Dendritic cell treated with granulocyte-macrophage colony-stimulating factor and Interleukin-4, amounts not matched to agents 40 ng/mL and 50 ng/mL, for 4 days (primary cell): ENCODE results near the gene DNMT3L.
"Not testable (repeated sequence)": the region's sequence is repeated elsewhere in the genome, so short reads cannot be mapped to it uniquely, and the experiment has no call there.

Experiments
- H3K27ac Mint-ChIP-seq: one replicate; pipeline ENCODE4 v1.8.0; 2022; ENCODE audit warnings: mild to moderate bottlenecking, mixed read lengths
- H3K27me3 Mint-ChIP-seq: one replicate; pipeline ENCODE4 v1.8.0; 2022; ENCODE audit warnings: mild to moderate bottlenecking, mixed read lengths
- H3K36me3 Mint-ChIP-seq: one replicate; pipeline ENCODE4 v1.8.0; 2022; ENCODE audit warnings: low read depth, mixed read lengths
- H3K4me1 Mint-ChIP-seq: one replicate; pipeline ENCODE4 v1.8.0; 2022; ENCODE audit warnings: low read depth, mixed read lengths
- H3K4me3 Mint-ChIP-seq: one replicate; pipeline ENCODE4 v1.8.0; 2022; ENCODE audit warnings: mild to moderate bottlenecking, moderate library complexity, mixed read lengths
- H3K9me3 Mint-ChIP-seq: one replicate; pipeline ENCODE4 v1.8.0; 2022; ENCODE audit warnings: mixed read lengths
- intact Hi-C: fragments of 100-400 bp; cut with micrococcal nuclease; formaldehyde crosslinking; loops from one replicate; pipeline ENCODE4 v1.15.0; 2022

The DNMT3L gene

GRCh38 chr21:44261675-44262295 is at the start of gene DNMT3L:
Gene DNMT3L (minus strand): TSS chr21:44261897. CDS start chr21:44261259, 638 bp downstream.
- Mint-ChIP-seq H3K9me3 (no peaks in the 10 kb centered on the region), H3K4me1 (no peaks in the 10 kb centered on the region), H3K27me3 (peaks cover 35% of the 10 kb centered on the region), H3K27ac (no peak within 1 kb of the TSS), H3K4me3 (no peak within 1 kb of the TSS), H3K36me3 (no peaks in the 10 kb centered on the region)
- intact Hi-C loops: no loop called here

GRCh38 chr21:44310628-44311507 is 49.2 kb upstream of the DNMT3L start:
- no peak overlapping the region for H3K27ac Mint-ChIP-seq
- no peak overlapping the region for H3K4me3 Mint-ChIP-seq
- H3K4me1 Mint-ChIP-seq: no peaks in the 10 kb centered on the region
- peaks cover 100% of the 10 kb centered on the region for H3K36me3 Mint-ChIP-seq
- intact Hi-C loops: no loop called here
- H3K9me3 Mint-ChIP-seq: no peaks in the 10 kb centered on the region
- H3K27me3 Mint-ChIP-seq: no peaks in the 10 kb centered on the region

- H3K9me3 Mint-ChIP-seq: no peaks in the 10 kb centered on the region
- no peak overlapping the region for H3K27ac Mint-ChIP-seq
- no peak overlapping the region for H3K4me3 Mint-ChIP-seq
- H3K27me3 Mint-ChIP-seq: no peaks in the 10 kb centered on the region
- intact Hi-C loops: no loop called here
- H3K36me3 Mint-ChIP-seq: peaks cover 100% of the 10 kb centered on the region
- H3K4me1 Mint-ChIP-seq: peaks cover 33% of the 10 kb centered on the region
These were observed 45.4 kb upstream of the DNMT3L start for GRCh38 chr21:44306936-44307704.

- H3K36me3 Mint-ChIP-seq: peaks cover 100% of the 10 kb centered on the region
- intact Hi-C loops: no loop called here
- H3K27me3 Mint-ChIP-seq: no peaks in the 10 kb centered on the region
- no peak overlapping the region for H3K27ac Mint-ChIP-seq
- H3K9me3 Mint-ChIP-seq: no peaks in the 10 kb centered on the region
- H3K4me3 Mint-ChIP-seq: no peak overlapping the region
- peaks cover 47% of the 10 kb centered on the region for H3K4me1 Mint-ChIP-seq
These were observed 44.0 kb upstream of the DNMT3L start for GRCh38 chr21:44305691-44306090.

GRCh38 chr21:44304877-44305293 is 43.2 kb upstream of the DNMT3L start:
- Mint-ChIP-seq H3K4me3 (no peak overlapping the region), H3K36me3 (peaks cover 94% of the 10 kb centered on the region), H3K27me3 (no peaks in the 10 kb centered on the region), H3K4me1 (peaks cover 49% of the 10 kb centered on the region), H3K9me3 (no peaks in the 10 kb centered on the region), H3K27ac (no peak overlapping the region)
- intact Hi-C loops: no loop called here

GRCh38 chr21:44304011-44304616 is 42.4 kb upstream of the DNMT3L start:
- H3K36me3 Mint-ChIP-seq: peaks cover 86% of the 10 kb centered on the region
- intact Hi-C loops: no loop called here
- H3K27ac Mint-ChIP-seq: no peak overlapping the region
- H3K4me1 Mint-ChIP-seq: peaks cover 53% of the 10 kb centered on the region
- no peaks in the 10 kb centered on the region for H3K27me3 Mint-ChIP-seq
- no peaks in the 10 kb centered on the region for H3K9me3 Mint-ChIP-seq
- H3K4me3 Mint-ChIP-seq: no peak overlapping the region

- no peaks in the 10 kb centered on the region for H3K27me3 Mint-ChIP-seq
- no peak overlapping the region for H3K27ac Mint-ChIP-seq
- intact Hi-C loops: no loop called here
- no peaks in the 10 kb centered on the region for H3K9me3 Mint-ChIP-seq
- peaks cover 80% of the 10 kb centered on the region for H3K36me3 Mint-ChIP-seq
- peaks cover 57% of the 10 kb centered on the region for H3K4me1 Mint-ChIP-seq
- no peak overlapping the region for H3K4me3 Mint-ChIP-seq
These were observed 41.8 kb upstream of the DNMT3L start for GRCh38 chr21:44303490-44303981.

GRCh38 chr21:44302573-44303401 is 41.1 kb upstream of the DNMT3L start:
- H3K9me3 Mint-ChIP-seq, intact Hi-C loops, H3K4me3 Mint-ChIP-seq, H3K27me3 Mint-ChIP-seq: not testable (repeated sequence)
- Mint-ChIP-seq H3K4me1 (peaks cover 65% of the 10 kb centered on the region), H3K27ac (peak overlapping the region; percentile 85), H3K36me3 (peaks cover 73% of the 10 kb centered on the region)

- H3K27me3 Mint-ChIP-seq: no peaks in the 10 kb centered on the region
- intact Hi-C loops: no loop called here
These were observed 40.3 kb upstream of the DNMT3L start for GRCh38 chr21:44301961-44302406.

GRCh38 chr21:44301141-44301540 is 39.4 kb upstream of the DNMT3L start:
- Mint-ChIP-seq H3K27me3 (no peaks in the 10 kb centered on the region), H3K36me3 (peaks cover 56% of the 10 kb centered on the region), H3K9me3 (no peaks in the 10 kb centered on the region), H3K4me3 (peak overlapping the region; percentile 83), H3K27ac (peak overlapping the region; percentile 85), H3K4me1 (peaks cover 70% of the 10 kb centered on the region)
- intact Hi-C loops: no loop called here

More at GRCh38 chr21:44301961-44302406, 40.3 kb upstream of the DNMT3L start:
- no peaks in the 10 kb centered on the region for H3K9me3 Mint-ChIP-seq
- peaks cover 70% of the 10 kb centered on the region for H3K4me1 Mint-ChIP-seq
- peak overlapping the region; percentile 83 for H3K4me3 Mint-ChIP-seq
- H3K27ac Mint-ChIP-seq: peak overlapping the region; percentile 85
- peaks cover 65% of the 10 kb centered on the region for H3K36me3 Mint-ChIP-seq

GRCh38 chr21:44300262-44300959 is 38.7 kb upstream of the DNMT3L start:
- Mint-ChIP-seq H3K27ac (peak overlapping the region; percentile 85), H3K9me3 (no peaks in the 10 kb centered on the region), H3K27me3 (peaks cover under 1% of the 10 kb centered on the region), H3K4me3 (peak overlapping the region; percentile 83), H3K4me1 (peaks cover 74% of the 10 kb centered on the region), H3K36me3 (peaks cover 49% of the 10 kb centered on the region)
- intact Hi-C loops: no loop called here

GRCh38 chr21:44299458-44300261 is 38.0 kb upstream of the DNMT3L start, which contains the start of gene PFKL:
Gene PFKL (plus strand): TSS chr21:44300053. CDS start chr21:44300106, 53 bp downstream.
- Mint-ChIP-seq H3K4me1 (peaks cover 74% of the 10 kb centered on the region), H3K9me3 (no peaks in the 10 kb centered on the region), H3K36me3 (peaks cover 41% of the 10 kb centered on the region), H3K27ac (peak within 1 kb of the TSS; percentile 85), H3K27me3 (peaks cover 8% of the 10 kb centered on the region), H3K4me3 (peak within 1 kb of the TSS; percentile 83)
- intact Hi-C loops: no loop called here
